GM13976 (cell line): ENCODE measurements around the gene TPK1.

Experiments
- DNase-seq: peaks from one replicate; pipeline ENCODE4 v3.0.0; 2012; ENCODE audit warnings: low spot score
- CTCF ChIP-seq: IDR thresholded peaks from 2 replicates; pipeline ENCODE4 v1.5.1; 2012; ENCODE audit warnings: borderline replicate concordance, mild to moderate bottlenecking; ENCODE audit not compliant: insufficient read depth; ENCODE audit errors: extremely low read depth, missing control alignments, control extremely low read depth
- in situ Hi-C: fragments of 300-500 bp; cut with MboI; formaldehyde crosslinking; loops from one replicate; pipeline ENCODE4 v1.12.0; 2022; ENCODE audit warnings: low sequenced_read_pairs, mixed read lengths, inconsistent platforms; ENCODE audit not compliant: unreplicated experiment

The TPK1 gene

GRCh38 chr7:144404946-144405345 is 430.9 kb downstream of the TPK1 start:
- no peak for TF ChIP-seq CTCF
- no peak for DNase-seq
- in situ Hi-C loops, result no loop called here

- DNase-seq, result no peak
- in situ Hi-C loops, result no loop called here
- no peak for TF ChIP-seq CTCF
Measured at GRCh38 chr7:144403649-144404061, 432.2 kb downstream of the TPK1 start, which contains the start of gene NOBOX. Gene NOBOX, minus strand, starts transcription at chr7:144403693.

- no peak for TF ChIP-seq CTCF
- in situ Hi-C loops, result no loop called here
- DNase-seq, result no peak
Measured at GRCh38 chr7:144403102-144403501, 432.8 kb downstream of the TPK1 start.
